Left lung (tissue), 10 donors: ENCODE measurements around the gene BMPR1A. TPM values are rescaled to one million over a fixed set of nuclear protein-coding genes. Genes with fewer than 3 reads are reported as not detected.

Source experiments
- ATAC-seq: fragments of 200-7000 bp; cut with Tn5 transposase; one replicate; pipeline ENCODE4 v1.9.1; 2020; ENCODE audit warnings: moderate library complexity
- DNase-seq, 4 donors: peaks; one replicate each; pipeline ENCODE4 v3.0.0-alpha.2; 2013 to 2020
- H3K27ac ChIP-seq, 2 donors: fragments of 200-600 bp; sonication (generic) in 1 of 2; one replicate each; pipeline versions ENCODE4 v1.5.0 to v1.8.0; 2020 to 2021
- H3K27me3 ChIP-seq, 2 donors: fragments of 200-600 bp; sonication (generic) in 1 of 2; one replicate each; pipeline versions ENCODE4 v1.5.0 to v1.8.0; 2020 to 2021
- H3K36me3 ChIP-seq, 2 donors: fragments of 200-600 bp; sonication (generic) in 1 of 2; one replicate each; pipeline versions ENCODE4 v1.5.0 to v1.8.0; 2020 to 2021
- H3K4me1 ChIP-seq, 2 donors: fragments of 200-600 bp; one replicate each; pipeline ENCODE4 v1.8.0; 2021
- H3K4me3 ChIP-seq, 2 donors: fragments of 200-600 bp; sonication (generic) in 1 of 2; one replicate each; pipeline versions ENCODE4 v1.5.0 to v1.8.0; 2020 to 2021; ENCODE audit warnings: mild to moderate bottlenecking in 1 of 2
- H3K9me3 ChIP-seq, 2 donors: fragments of 200-600 bp; sonication (generic) in 1 of 2; one replicate each; pipeline versions ENCODE4 v1.5.0 to v1.8.0; 2020 to 2021
- intact Hi-C, 2 donors: fragments of 100-400 bp; cut with DNase I; formaldehyde crosslinking; loops; one replicate each; pipeline versions ENCODE4 v1.11.2 to v1.14.2; 2022
- polyA plus RNA-seq, 6 donors: library from polyadenylated mRNA; unstranded; fragments of 120-200 nt; gene quantifications; one replicate each; pipeline ENCODE4 v1.2.1, GENCODE V29; 2013; ENCODE audit not compliant: insufficient read length in 6 of 6
- total RNA-seq, 2 donors: library from RNA; stranded (reverse); fragmentation: NEBNext Ultra II Directional; extraction: Animal tissue kit (Norgen Biotek cat#: 25700); gene quantifications; one replicate each; pipeline ENCODE4 v1.2.1, GENCODE V29; 2021
- TF ChIP-seq, protein P1 (sequence below), 2 donors: fragments of 200-600 bp; sonication (generic) in 1 of 2; IDR thresholded peaks; one replicate each; pipeline versions ENCODE4 v1.5.0 to v1.8.0; 2021; ENCODE audit warnings: antibody characterized with exemption in 2 of 2
- donor health status: DM: no; HTN: yes; CAD: no.
- donor health status: DM: no; HTN: no; CAD: no.

The BMPR1A gene
- total and polyA plus RNA-seq, 8 donors: 33.4 to 87.2 (median 72.9) TPM

GRCh38 chr10:86790394-86790793 lies 34.0 kb downstream of the BMPR1A start:
- no peak overlapping the region for H3K4me3 ChIP-seq
- no peak for DNase-seq

GRCh38 chr10:86792461-86793167 lies 36.2 kb downstream of the BMPR1A start:
- no peak for ATAC-seq
- H3K4me3 ChIP-seq: no peak overlapping the region
- intact Hi-C loops: no loop called here

More at GRCh38 chr10:86790394-86790793, 34.0 kb downstream of the BMPR1A start:
- H3K27ac ChIP-seq: no peak overlapping the region
- ATAC-seq: no peak
- peaks cover 0 to 2% of the 10 kb centered on the region in 2 donors for H3K4me1 ChIP-seq
- intact Hi-C loops: no loop called here
- no peaks in the 10 kb centered on the region for H3K9me3 ChIP-seq
- TF ChIP-seq, protein P1, sequence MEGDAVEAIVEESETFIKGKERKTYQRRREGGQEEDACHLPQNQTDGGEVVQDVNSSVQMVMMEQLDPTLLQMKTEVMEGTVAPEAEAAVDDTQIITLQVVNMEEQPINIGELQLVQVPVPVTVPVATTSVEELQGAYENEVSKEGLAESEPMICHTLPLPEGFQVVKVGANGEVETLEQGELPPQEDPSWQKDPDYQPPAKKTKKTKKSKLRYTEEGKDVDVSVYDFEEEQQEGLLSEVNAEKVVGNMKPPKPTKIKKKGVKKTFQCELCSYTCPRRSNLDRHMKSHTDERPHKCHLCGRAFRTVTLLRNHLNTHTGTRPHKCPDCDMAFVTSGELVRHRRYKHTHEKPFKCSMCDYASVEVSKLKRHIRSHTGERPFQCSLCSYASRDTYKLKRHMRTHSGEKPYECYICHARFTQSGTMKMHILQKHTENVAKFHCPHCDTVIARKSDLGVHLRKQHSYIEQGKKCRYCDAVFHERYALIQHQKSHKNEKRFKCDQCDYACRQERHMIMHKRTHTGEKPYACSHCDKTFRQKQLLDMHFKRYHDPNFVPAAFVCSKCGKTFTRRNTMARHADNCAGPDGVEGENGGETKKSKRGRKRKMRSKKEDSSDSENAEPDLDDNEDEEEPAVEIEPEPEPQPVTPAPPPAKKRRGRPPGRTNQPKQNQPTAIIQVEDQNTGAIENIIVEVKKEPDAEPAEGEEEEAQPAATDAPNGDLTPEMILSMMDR (IDR thresholded peaks at IDR 0.05): no peak
- no peaks in the 10 kb centered on the region for H3K36me3 ChIP-seq
- no peaks in the 10 kb centered on the region for H3K27me3 ChIP-seq

GRCh38 chr10:86793696-86794095 lies 37.3 kb downstream of the BMPR1A start:
- DNase-seq: no peak
- Histone ChIP-seq H3K27me3 (peaks cover 0 to 6% of the 10 kb centered on the region in 2 donors), H3K36me3 (no peaks in the 10 kb centered on the region), H3K9me3 (no peaks in the 10 kb centered on the region), H3K27ac (no peak overlapping the region), H3K4me1 (peaks cover 3 to 13% of the 10 kb centered on the region in 2 donors), H3K4me3 (no peak overlapping the region)
- no peak for ATAC-seq
- TF ChIP-seq, protein P1 (IDR thresholded peaks at IDR 0.05): no peak
- intact Hi-C loops: no loop called here

More at GRCh38 chr10:86792461-86793167, 36.2 kb downstream of the BMPR1A start:
- Histone ChIP-seq H3K27me3 (peaks cover 0 to 6% of the 10 kb centered on the region in 2 donors), H3K36me3 (no peaks in the 10 kb centered on the region), H3K27ac (no peak overlapping the region), H3K9me3 (no peaks in the 10 kb centered on the region), H3K4me1 (peaks cover 0 to 9% of the 10 kb centered on the region in 2 donors)
- DNase-seq: no peak
- TF ChIP-seq, protein P1 (IDR thresholded peaks at IDR 0.05): no peak

DNA sequence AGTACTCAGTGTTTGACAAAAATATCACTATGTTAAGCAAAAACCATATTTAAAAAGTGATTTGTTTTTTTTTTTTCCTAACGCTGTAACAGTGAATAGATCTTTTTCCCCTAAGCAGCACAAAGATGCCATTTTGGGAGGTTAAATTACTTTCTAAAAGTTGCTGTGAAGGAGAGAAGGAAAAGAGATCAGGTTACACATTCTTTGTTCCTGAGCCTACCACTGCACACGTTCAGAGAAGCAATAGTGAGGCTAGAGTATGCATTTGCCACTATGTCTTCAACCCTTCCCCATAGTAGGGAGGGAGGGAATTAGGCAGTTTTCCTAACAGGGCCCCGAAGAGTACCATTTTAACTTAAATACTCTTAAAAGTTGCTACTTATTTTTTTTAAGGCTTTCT lies 38.9 kb downstream of the BMPR1A start:
- H3K27me3 ChIP-seq: peaks cover 0 to 6% of the 10 kb centered on the region in 2 donors
- no peak overlapping the region for H3K4me3 ChIP-seq
- intact Hi-C loops: no loop called here
- H3K27ac ChIP-seq: no peak overlapping the region
- TF ChIP-seq, protein P1 (IDR thresholded peaks at IDR 0.05): no peak
- H3K9me3 ChIP-seq: no peaks in the 10 kb centered on the region
- peaks cover 3 to 18% of the 10 kb centered on the region in 2 donors for H3K4me1 ChIP-seq
- DNase-seq (peak in 2 of 4 donors; percentile 20 to 52), ATAC-seq (peak; percentile 93)
- H3K36me3 ChIP-seq: no peaks in the 10 kb centered on the region

- DNase-seq: no peak
- H3K9me3 ChIP-seq: no peaks in the 10 kb centered on the region
- H3K27me3 ChIP-seq: peaks cover 0 to 6% of the 10 kb centered on the region in 2 donors
- intact Hi-C loops: no loop called here
- H3K27ac ChIP-seq: no peak overlapping the region
- no peak overlapping the region for H3K4me3 ChIP-seq
- TF ChIP-seq, protein P1 (IDR thresholded peaks at IDR 0.05): no peak
- H3K4me1 ChIP-seq: peaks cover 3 to 18% of the 10 kb centered on the region in 2 donors
- no peaks in the 10 kb centered on the region for H3K36me3 ChIP-seq
- no peak for ATAC-seq
Observed at GRCh38 chr10:86798025-86798424, 41.6 kb downstream of the BMPR1A start.
